ELF-1 (cell line): ENCODE results near the gene IGFBP6.
"Not testable (repeated sequence)": the region's sequence is repeated elsewhere in the genome, so short reads cannot be mapped to it uniquely, and the experiment has no call there.

Experiments used
- DNase-seq: peaks from one replicate; pipeline ENCODE4 v3.0.0-alpha.2; 2016; ENCODE audit warnings: low read depth, low spot score

Gene IGFBP6

GRCh38 chr12:53070877-53071492 is 26.5 kb upstream of the IGFBP6 start:
- peak; percentile 84 for DNase-seq

- DNase-seq: no peak
Observed at GRCh38 chr12:53071591-53072551, 25.6 kb upstream of the IGFBP6 start.

GRCh38 chr12:53073881-53074280 is 23.6 kb upstream of the IGFBP6 start:
- DNase-seq: no peak

- DNase-seq: no peak
Observed at GRCh38 chr12:53074283-53074998, 23.0 kb upstream of the IGFBP6 start.

GRCh38 chr12:53074999-53075370 is 22.5 kb upstream of the IGFBP6 start:
- DNase-seq: no peak

GRCh38 chr12:53076461-53076860 is 21.0 kb upstream of the IGFBP6 start:
- no peak for DNase-seq

GRCh38 chr12:53077030-53077429 is 20.4 kb upstream of the IGFBP6 start:
- DNase-seq: no peak

GRCh38 chr12:53078425-53079225 is 18.8 kb upstream of the IGFBP6 start:
- DNase-seq: no peak

- peak; percentile 98 for DNase-seq
Observed at GRCh38 chr12:53079226-53080117, 18.0 kb upstream of the IGFBP6 start, which contains the start of gene SPRYD3. TSS of gene SPRYD3 (minus strand) at chr12:53079390. CDS start at chr12:53079333, 57 bp downstream.

- DNase-seq: no peak
Observed at GRCh38 chr12:53082637-53083175, 14.8 kb upstream of the IGFBP6 start.

- no peak for DNase-seq
Observed at GRCh38 chr12:53086361-53086760, 11.1 kb upstream of the IGFBP6 start.

GRCh38 chr12:53090105-53090504 is 7.4 kb upstream of the IGFBP6 start:
- DNase-seq: no peak

GRCh38 chr12:53090554-53090953 is 6.9 kb upstream of the IGFBP6 start:
- no peak for DNase-seq

- DNase-seq: peak; percentile 40
Observed at GRCh38 chr12:53091756-53092155, 5.7 kb upstream of the IGFBP6 start.

GRCh38 chr12:53093777-53094393 is 3.6 kb upstream of the IGFBP6 start:
- no peak for DNase-seq

- DNase-seq: no peak
Observed at GRCh38 chr12:53094394-53094787, 3.1 kb upstream of the IGFBP6 start.

GRCh38 chr12:53094796-53095595 is 2.5 kb upstream of the IGFBP6 start:
- DNase-seq: not testable (repeated sequence)

- DNase-seq: not testable (repeated sequence)
Observed at GRCh38 chr12:53095596-53095895, 1.9 kb upstream of the IGFBP6 start.
